Right hindlimb (tissue), 1 donor: Measurements from ENCODE around the gene TIGD1.
"Not testable (repeated sequence)": the region's sequence is repeated elsewhere in the genome, so short reads cannot be mapped to it uniquely, and the experiment has no call there.

Source experiments
- DNase-seq: peaks from one replicate; pipeline ENCODE4 v3.0.0-alpha.2; 2018

The TIGD1 gene

DNA sequence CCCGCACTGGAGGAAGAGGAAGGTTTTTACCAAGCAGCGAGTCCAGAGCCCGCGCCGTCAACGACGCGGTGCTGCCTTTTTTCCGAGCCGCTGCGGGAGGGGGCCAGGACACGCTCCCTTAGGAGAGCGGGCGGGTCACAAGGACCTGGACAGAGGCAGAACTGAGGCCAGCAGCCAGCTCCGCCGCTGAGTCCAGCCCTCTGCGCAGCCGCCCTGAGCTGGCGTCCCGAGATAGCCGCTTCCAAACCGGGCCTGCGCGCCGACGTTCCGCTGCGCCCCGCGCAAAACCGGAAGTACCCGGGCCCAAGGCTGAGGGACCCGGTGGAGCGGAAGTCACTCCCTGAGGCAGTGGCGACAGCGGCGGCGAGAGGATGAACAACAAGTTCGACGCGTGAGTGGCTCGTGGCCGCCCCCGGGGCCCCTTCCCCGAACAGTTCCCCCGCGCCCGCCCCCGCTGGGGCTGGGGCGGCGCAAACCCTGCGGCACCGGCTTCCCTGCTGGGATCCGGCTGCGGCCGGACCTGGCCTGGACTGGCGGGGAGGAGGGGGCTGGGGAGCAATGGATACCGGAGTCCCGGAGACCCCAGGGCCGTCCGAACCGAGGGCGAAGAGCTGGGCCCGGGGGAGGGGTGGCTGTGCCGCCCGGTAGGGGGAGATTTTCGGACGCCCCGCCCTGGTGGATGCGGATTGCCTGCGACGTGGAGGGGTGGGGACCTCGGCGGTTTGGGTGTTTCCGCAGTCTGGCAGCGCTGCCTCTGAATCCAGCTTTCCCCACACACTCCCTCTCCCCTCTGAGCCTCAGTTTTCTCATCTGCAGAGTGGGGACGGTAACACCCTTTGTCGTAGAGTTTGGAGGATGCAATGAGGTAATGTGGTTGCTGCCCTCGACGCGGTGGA is at the start of gene TIGD1, which contains the start of gene EIF4E2:
TSS of gene TIGD1 (minus strand) at position 204 of the 896 bp plus-strand sequence. CDS start 675 bp downstream, outside the sequence.
TSS of gene EIF4E2 (plus strand) at position 336 of the 896 bp plus-strand sequence. CDS start at position 372, 36 bp downstream.
- peak; percentile 96 for DNase-seq

DNA sequence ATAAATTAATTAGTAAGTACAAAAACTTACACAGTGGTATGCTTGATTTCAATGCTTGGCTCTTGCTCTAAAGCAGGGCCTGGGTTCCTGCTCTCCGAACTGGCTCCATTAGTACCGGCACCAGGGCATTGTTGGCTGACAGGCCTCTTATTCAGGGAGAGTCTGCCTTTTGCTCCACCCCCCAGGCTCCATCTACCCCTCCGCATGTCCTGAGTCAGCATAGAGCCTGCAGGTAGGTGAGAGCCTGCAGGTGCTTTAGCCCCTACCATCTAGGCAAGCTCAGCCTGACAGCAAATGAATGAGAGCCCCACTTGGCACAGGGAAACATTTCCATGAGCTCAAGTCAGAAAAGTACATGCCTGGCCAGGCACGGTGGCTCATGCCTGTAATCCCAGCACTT is 47.9 kb upstream of the TIGD1 start:
- no peak for DNase-seq

DNA sequence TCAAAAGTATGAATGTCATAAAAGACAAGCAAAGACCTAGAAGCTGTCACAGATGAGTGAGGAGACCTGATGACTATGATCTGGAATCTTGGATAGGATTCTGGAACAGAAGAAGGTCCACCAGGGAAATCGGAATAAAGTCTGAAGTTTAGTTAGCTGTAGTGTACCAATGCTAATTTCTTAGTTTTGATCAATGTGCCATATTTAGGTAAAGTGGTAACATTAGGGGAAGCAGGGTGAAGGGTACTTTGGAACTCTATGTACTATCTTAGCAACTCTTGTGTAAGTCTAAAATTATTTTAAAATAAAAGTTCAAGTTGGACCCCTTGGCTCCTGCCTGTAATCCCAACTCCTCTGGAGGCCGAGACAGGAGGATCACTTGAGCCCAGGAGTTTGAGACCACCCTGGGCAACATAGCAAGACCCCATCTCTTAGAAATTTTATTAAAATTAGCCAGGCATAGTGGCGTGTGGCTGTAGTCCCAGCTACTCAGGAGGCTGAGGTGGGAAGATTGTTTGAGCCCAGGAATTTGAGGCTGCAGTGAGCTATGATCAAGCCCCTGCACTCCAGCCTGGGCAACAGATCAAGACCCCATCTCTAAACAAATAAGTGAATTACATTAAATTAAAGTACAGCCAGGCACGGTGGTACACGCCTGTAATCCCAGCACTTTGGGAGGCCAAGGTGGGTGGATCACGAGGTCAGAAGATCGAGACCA is 47.2 kb upstream of the TIGD1 start:
- no peak for DNase-seq

DNA sequence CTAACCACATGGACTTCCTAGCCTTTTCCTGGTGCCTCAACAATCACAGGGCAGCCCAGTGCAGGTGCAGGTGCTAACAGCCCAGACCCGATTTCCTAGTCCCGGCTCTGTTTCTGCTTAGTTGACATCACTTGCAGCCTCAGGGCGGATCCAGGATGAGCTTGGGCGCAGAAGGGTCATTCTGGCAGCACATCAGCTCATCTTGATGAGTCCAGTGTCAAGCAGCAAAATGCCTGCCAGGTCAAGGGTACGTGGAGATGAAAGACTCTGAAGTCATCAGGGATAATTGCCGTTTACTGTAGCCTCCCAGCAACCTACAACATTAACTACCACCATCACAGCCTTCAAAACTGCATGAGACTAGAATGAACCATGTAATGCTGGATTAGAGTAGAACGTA is 43.6 kb upstream of the TIGD1 start:
- DNase-seq = no peak

DNA sequence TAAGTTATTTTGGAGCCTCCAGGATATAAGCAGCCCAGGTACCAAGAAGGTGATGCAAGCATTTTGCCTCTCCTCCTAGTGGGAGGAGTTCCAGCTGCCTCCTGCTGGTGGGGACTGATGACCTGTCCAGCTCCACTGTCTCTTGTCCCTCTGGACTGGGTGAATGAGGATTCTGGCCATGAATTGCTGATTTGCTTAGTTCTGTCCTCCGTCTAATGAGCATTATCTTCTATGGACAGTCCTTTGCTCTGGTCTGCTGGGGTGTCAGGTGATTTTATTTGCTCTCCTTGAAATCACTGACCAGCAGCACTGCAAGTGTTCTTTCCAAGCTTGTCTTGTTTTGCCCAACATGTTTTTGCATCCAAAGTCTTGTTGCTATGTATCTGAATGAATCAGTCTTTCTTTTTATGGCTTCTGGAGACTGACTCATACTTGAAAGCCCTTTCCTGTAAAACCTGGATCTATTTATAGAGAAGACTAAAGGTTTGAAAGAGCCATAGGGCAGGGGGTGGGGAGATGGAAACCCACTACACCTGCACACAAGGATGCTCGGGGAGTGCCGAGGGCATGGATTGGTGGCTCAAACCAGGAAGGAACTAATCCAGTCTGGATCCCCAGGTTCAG is 42.5 kb upstream of the TIGD1 start:
- no peak for DNase-seq

DNA sequence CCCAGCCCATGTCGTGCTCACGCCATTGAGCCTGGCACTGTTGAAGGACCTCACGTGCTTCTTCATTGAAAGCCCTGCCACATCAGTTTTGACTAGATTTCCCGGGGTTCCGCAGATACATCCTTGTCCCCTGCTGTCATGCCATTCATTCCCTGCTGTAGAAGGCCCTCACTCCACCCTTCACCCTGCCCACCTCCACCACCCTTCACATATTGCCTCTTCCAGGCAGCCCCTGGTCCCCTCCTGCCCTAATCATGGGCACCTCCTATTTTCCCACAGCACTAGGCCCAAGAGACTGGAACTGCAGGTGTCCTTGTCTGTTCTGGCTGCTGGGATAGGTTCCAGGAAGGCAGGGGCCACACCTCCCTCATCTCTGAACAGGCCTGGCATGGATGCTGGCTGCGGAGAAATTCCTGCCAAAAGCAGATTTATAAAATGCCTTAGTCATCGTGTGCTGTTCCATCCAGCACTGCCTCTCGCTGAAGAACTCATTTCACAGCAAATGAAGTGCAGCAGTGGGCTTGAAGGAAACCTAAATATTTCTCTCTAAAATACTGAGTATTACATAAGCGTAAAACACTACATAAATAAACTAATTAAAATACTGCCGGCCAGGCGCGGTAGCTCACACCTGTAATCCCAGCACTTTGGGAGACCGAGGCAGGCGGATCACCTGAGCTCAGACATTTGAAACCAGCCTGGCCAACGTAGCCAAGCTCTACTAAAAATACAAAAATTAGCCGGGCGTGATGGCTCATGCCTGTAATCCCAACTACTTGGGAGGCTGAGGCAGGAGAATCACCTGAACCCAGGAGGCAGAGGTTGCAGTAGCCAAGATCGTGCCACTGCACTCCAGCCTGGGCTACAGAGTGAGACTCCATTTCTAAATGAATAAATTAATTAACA is 38.6 kb upstream of the TIGD1 start:
- peak; percentile 76 for DNase-seq

DNA sequence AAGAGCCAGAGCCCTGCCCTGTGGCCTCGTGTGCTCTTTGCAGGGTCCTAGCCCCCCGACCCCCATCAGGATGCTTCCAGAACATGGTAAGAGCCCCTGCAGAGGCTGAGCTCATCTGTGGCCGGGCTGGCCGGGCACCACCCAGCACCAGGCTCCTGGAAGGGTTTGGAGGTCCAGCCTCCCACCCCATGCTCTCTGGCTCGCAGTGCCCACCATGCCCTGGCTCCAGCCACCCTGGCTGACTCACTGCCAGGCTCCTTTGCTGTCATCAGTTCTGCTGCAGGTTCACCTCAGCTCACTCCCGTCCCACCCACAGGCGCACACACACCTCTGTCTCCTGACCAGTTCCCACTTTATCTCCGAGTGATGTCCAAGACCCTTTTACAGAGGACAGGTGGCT is 37.7 kb upstream of the TIGD1 start:
- no peak for DNase-seq

DNA sequence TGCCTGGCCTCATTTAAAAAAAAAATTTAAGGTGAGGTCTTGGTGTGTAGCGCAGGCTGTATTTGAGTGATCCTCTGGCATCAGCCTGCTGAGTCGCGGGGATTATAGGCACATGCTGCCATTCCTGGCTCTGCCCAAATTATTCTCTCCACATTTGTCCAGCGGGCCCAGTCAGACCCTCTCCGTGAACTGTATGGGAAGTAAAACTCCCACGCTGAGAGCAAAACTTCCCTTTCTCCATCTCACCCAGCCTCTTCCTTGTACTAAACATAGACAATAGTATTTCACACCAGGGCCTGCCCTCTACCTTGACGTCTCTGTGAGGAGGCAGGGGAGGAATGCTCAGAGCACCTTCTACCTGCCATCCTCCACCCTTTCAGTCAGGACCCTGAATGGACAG is 37.2 kb upstream of the TIGD1 start:
- no peak for DNase-seq

DNA sequence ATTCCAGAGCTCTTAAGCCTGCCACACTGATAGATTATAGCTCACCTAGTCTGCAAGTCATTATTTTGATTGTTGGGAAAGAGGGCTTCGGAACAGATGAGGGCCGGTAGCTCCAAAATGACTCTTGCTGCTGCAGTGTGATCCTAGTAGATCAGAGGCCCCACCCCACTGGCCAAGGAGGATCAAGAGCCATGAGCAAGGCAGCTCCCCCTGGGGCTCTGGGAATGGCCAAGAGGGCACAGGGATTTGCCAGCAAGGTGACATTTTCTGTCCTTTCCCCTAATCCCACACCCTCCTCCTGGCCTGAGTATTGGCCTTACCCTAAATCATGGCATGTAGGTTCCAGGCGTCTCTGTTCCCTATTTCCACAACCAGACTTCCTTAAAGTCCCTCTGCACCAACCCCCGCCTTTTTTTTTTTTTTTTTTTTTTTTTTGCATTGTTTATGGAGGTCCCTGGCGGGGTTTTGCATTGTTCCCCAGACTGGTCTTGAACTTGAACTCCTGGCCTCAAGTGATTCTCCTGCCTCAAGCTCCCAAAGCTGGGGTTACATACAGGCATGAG is 36.7 kb upstream of the TIGD1 start:
- no peak for DNase-seq

DNA sequence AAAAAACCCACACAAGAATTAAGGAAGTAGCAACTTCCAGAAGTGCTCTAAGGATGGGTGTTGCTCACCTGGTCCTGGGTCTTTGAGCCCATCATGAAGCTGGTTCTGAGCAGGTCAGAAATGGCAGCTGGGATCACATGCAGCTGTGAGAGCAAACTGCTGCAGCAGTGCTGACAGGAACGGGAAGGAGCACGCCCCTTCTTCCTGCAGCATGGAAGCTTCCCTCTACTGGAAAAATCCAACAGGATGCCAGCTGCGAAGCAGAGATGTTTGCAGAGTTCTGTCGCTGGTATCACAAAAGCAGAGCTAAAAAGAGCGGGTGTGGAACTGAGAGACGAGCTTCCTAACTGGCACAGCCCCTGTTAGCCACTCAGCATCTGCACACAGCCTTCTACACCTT is 33.9 kb upstream of the TIGD1 start:
- DNase-seq = no peak

DNA sequence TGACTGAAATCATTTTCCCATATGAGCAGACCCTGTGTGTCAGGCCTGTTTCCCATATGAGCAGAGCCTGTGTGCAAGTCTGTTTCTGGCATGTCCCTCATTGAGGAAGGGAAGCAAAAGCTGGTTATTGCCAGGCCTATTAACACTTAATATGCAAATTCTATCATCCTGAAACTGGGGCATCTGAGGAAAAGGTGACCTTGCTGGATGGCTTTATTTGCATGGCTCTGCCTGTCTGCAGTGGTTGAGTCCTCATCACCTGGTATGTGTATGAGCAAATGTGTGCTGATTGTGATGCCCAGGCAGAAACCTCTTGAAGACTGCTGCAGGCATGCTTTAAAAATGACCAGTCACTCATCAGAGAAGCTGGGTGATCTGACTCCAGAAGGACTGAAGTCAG is 31.4 kb upstream of the TIGD1 start:
- DNase-seq = no peak

DNA sequence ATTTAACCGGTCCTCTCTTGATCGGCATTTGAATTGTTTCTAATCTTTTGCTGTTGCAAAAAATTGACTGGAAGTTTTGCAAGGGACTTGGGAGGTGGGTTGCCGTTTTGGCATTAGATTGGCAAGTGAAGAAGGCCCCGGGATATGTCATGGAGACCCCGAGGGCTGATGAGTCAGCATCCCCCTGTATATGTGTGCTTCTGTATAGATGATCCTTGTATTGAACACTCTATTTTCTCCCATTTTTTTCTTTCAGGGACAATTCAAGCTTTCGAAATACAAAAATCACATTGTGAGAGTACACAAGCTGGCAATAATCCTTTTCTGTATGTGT is 30.3 kb upstream of the TIGD1 start:
- no peak for DNase-seq

DNA sequence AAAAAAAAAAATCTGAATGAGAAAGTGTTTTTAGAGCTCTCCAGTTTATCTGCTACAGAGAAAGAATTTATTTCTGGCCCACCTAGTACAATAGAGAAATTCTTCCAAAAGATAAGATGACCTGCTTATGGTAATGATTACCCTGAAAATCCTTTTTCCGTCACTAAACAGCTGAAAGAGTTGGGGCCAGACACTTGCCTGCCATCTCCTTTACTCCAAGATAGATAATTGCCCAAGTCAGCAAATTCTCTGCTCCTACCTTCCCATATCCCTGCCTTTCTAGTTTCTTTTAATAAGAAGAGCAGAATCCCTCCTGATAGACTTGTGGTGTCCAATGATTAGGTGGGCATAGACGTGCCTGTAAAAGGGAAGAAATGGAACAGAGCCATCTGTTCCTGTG is 28.3 kb upstream of the TIGD1 start:
- no peak for DNase-seq

DNA sequence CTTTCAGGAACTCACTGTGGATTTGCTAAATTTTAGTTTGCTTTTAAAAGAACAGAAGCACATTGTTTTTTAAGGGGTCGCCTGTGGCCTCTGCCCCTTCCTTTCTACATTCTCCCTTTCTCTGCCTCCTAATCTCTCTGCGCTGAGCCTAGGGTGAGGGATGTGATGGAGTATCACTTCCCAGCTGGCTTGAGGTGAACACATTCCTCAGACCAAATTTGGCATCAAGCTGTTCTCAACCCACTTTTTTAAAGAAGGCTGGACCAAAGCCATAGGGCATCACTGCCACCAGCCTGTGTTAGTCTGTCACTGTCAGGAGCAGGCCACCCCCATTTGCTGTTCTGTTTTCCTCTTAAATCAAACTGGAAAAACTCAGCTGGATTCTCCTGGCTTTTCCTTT is 27.5 kb upstream of the TIGD1 start:
- DNase-seq = no peak

DNA sequence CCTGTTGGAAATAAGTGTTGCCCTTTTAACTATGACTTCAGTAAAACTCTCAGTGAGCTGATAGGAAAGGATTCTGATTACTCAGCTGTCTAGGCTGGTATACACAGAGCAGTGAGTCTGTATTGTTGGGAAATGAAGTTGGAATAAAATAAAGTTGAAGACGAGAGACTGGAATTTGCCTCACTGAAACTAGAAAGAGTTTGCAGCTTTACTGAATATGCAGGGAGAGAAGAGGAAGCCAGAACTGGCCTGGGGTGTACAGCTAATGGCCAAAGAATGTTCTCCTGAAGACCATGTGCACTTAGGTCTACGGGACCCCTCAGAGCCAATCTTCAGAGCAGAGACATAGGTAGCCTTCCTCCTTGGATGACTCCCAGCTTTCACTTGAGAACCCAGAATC is 26.6 kb upstream of the TIGD1 start:
- DNase-seq = no peak

DNA sequence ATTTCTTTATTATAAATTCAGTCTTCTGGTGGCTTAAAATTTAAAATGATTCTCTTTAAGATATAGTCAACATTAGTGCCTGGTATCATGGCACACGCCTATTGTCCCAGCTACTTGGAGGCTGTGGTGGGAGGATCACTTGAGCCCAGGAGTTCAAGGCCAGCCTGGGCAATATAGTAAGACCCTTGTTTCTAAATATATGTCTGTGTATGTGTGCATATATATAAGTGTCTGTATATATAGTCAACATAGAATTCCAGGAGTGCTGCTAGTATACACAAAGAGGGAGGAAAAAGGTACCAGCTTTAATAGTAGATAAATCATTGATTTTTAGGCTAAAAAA is 25.0 kb upstream of the TIGD1 start:
- no peak for DNase-seq

DNA sequence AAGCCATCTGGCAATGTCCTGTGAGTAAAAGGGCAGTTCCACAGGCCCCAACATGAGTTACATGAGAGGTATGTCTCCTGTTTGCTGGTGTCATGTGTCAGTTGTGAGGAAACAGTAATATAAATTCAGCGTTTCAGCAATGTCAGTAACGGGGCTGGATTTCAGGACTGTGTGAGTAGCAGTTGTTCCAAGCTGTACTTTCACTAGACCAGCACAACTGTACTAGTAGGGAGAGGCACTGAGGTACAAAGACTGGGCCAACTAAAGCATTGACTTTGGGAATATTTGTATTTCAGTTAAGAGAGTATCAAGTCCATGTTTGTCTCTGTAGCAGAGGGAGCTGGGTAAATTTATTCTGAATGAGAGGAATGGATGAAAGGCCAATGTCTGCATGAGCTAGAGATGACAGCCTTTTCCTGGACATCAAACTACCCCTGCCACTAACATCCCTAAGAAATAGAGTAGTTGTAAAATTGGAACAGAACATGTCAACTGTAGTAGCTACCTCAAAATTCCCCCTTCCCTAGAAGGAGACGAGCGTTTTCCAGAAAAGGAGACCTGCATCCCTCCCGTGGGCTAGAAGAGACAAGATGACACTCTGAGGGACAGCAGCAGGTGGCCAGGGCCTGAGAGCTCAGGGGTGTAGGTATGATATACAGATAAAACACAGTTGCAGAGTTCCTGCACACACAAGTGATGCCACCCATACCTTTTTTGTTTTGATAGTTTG is 24.5 kb upstream of the TIGD1 start:
- no peak for DNase-seq

DNA sequence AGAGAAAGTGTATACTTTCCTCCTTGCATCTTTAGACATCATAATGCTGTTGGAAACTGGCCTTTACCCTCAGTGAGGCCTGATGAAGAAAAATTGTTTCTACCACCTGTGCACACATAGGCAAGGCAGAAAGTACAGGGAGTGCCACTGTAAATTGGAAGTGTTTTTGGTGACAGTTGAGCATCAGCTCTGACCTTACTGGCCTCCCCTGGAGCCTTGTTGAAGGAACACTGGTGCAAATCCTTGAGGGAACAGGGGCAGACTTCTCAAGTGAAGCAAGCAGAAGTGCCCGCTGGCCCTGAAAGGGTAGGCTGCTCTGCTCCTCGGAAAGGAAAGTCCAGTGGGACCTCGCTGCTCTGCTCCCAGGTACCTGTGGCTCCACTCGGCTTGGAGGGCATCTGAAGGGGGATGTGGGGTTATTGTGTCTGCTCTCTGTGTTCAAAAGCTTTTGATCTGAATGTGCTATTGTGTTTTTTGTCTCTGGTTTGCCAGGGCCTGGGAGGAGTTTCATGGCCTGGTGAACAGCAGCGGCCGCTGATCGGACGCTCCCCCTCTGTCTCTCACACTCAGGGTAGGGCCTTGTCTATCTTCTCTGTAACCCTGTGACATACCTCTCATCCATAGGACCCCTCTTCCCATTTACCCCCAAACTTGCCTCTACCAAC is 23.5 kb upstream of the TIGD1 start:
- DNase-seq = no peak

DNA sequence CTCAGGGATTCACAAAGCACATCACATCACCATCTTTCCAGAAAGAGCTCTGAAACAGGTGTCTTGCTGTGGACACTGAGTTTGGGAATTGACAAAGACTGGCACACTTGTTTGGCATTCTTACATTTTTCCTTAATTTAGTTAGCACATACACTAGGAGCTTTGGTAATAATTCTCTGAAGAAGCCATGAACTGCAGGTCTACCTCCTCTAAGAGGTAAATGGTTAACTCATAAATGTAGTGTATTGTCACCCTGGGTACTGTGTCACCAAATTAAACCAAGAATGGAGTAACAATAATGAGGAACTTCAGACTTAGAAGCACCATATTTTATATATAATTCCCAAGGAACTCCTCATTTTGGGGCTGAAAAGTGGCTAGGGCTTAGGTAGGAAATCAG is 22.7 kb upstream of the TIGD1 start:
- no peak for DNase-seq

DNA sequence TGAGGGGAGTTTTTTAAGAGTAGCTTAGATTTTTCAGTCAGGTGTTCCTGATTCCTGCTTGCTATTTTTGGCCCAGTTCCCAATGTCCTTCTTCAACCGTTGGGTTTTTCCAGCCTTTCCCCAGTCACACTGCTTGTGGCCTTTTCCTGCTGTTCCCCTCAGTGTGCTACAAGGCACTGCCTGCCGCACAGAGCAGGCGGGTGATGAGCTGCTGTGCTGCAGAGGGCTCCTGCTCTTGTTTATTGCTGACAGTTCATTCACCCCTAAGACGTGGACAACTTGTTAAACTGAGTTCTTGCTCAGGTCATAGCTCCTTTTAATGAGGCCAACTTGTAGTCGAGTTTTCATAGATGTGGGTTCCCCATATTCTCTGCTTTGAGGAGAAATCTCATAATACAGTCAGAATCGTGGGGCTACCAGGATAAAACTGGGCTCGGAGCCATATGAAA is 20.7 kb upstream of the TIGD1 start:
- DNase-seq = no peak

DNA sequence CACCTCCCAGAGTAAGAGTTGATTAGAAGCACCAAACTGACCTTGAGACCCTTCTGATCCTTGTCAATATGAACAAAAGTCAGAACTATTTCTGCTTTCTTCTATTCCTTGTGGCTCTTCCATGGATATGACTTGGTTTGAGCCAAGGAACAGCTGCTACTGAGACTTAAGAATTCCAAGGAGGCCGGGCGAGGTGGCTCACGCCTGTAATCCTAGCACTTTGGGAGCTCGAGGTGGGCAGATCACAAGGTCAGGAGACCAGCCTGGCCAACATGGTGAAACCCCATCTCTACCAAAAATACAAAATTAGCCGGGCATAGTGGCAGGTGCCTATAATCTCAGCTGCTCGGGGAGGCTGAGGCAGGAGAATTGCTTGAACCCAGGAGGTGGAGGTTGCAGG is 20.1 kb upstream of the TIGD1 start:
- not testable (repeated sequence) for DNase-seq
